Gastrocnemius medialis (tissue), 4 donors: Measurements from ENCODE around the gene CNTN4.

Source experiments
- CTCF ChIP-seq, 5 experiments: fragments of 450-650 bp in 3 of 5; fragments of 200-600 bp in 2 of 5; sonication (generic) in 2 of 5; IDR thresholded peaks in 4 of 5; conservative IDR thresholded peaks in 1 of 5; 1 replicate in 4 of 5; 2 replicates in 1 of 5; pipeline ENCODE4 v1.5.1; 2016 to 2019; ENCODE audit warnings: antibody characterized with exemption in 5 of 5, mild to moderate bottlenecking in 3 of 5, moderate library complexity in 3 of 5
- POLR2A ChIP-seq, 2 donors: fragments of 450-650 bp; IDR thresholded peaks; one replicate each; pipeline ENCODE4 v1.6.1; 2017; ENCODE audit warnings: antibody characterized with exemption in 2 of 2, mild to moderate bottlenecking in 2 of 2, moderate library complexity in 2 of 2

GRCh38 chr3:3065876-3066275 is 967.2 kb downstream of the CNTN4 start:
- TF ChIP-seq CTCF (IDR thresholded peaks at IDR 0.05 in 4 of 5, conservative IDR thresholded peaks at IDR 0.05 in 1 of 5), result no peak
- TF ChIP-seq POLR2A (IDR thresholded peaks at IDR 0.05), result no peak
